Eye (tissue), 1 donor: Measurements from ENCODE around the gene GRIK3.
"Not testable (repeated sequence)": the region's sequence is repeated elsewhere in the genome, so short reads cannot be mapped to it uniquely, and the experiment has no call there.

Experiments
- DNase-seq: peaks from one replicate; pipeline ENCODE4 v3.0.0-alpha.2; 2015

Gene GRIK3

DNA sequence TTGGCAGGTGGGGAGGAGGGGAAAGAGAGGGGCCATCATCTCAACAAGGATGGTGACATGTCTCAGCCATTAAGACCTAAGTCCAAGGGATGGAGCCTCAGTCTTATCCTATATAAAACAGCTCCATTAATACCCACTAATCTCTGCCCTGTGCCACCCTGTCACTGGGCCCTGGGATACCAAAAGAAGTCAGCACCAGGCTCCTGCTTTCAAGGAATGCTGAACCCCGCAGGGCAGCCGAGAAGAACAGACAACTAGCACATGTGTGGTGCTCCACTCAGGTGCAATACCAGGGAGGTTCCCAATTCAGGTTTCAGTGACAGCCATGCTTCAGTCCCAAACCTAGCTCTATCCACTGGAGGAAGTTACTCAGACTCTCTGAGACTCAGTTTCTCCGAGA, 128.4 kb downstream of the GRIK3 start:
- no peak for DNase-seq

- no peak for DNase-seq
These were observed 134.2 kb downstream of the GRIK3 start for GRCh38 chr1:36900128-36900527.

- not testable (repeated sequence) for DNase-seq
These were observed 136.5 kb downstream of the GRIK3 start for GRCh38 chr1:36897813-36898212.

DNA sequence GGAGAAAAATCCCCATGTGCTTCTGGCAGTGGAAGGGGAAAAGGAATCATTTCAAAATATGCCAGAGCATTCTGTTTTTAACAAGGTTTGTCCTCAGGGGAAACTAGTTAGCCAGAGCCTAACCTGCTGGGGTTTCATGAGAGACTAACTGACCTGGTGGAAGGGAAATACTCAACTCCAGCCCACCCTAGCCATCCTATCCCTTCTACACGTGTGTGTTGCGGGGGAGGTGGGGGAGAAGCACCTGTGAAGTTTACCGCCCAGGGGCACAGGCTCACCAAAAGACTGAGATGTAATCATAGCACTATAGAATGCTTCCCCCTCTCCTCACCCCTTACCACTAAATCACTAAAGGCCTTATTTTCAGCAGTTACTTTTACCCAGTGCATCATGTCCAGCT, 139.5 kb downstream of the GRIK3 start:
- no peak for DNase-seq

- DNase-seq = no peak
These were observed 143.5 kb downstream of the GRIK3 start for GRCh38 chr1:36890776-36891175.

GRCh38 chr1:36889478-36890226, 144.7 kb downstream of the GRIK3 start:
- DNase-seq = no peak

DNA sequence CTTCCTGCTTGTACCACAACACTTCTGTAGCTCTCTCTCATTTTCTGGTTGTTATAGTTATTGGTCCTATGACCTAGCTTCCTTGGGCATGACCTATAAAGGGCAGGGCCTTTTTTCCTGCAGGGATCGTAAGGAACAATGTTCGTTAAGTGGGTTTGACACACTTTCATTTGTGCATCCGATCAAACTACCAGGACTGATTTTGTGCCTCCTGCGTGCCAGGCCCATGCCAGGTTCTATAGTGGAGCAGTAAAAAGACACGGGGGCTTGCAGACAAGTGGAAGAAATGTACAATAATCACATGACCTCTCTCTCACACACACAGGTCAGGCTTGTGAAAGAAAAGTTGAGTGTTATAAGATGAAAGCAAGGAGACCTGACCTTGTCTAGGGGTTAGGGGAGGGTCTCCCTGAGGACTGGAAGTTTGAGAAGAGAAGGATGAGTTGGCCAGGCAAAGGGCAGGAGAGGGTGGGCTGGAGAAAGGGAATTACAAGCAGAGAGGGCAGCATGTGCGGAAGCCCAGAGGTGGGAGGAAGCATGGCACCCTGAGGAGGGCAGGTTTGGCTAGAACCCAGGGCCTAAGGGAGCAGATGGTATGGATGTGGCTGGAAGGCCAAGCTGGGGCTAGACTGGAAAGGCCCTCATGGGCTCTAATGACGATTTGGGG, 145.4 kb downstream of the GRIK3 start:
- DNase-seq = no peak

- no peak for DNase-seq
These were observed 148.6 kb downstream of the GRIK3 start for GRCh38 chr1:36885540-36886357.

DNA sequence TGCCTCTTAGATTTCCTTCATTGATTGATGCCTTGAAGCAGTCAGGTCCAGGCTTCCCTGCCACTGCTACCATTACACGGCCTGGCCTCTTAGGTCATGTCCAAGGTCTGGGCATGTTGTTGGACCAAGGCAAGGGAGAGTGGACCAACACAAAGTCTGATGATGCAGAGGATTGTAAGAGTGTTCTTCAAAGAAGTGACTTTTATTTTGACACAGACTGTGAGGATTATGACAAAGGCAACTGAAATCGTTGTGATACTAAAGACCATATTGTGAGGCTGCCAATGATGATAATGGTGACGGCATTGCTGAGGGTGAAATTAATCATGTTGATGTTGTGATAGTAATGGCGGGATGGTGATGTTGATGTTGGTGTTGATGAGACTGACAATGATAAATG, 149.5 kb downstream of the GRIK3 start:
- no peak for DNase-seq

DNA sequence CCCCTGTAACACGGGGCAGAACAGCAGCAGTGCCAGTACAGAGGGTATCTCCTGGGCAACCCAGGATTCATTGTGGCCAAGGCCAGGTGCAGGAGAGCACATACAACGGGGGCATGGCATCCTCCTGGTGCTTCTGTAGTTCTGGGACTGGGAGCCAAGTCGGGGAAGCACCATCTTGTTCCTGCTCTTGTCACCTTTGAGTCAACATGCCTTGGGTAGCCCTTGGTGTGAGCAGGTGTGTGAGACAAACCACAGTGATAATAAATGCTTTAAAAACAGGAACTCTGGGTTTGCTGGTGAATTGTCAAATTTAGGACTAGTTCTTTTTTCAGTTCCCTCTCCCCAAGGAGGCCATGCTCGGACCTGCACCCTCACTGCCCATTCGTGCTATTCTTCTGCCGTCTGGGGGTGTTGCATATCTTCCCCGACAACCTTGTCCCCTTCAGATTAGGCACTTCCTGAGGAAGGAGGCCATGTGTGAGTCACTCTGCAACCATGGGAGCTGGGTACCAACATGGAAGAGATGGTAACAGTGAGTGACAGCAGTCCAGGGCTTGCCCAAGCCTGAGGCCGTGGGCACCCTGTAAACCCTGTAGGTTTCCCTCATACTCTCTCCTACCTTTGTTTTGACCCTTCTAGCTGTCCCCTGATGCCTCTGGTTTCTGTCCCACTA, 150.2 kb downstream of the GRIK3 start:
- DNase-seq = no peak

- DNase-seq = no peak
These were observed 150.9 kb downstream of the GRIK3 start for GRCh38 chr1:36883315-36883949.

DNA sequence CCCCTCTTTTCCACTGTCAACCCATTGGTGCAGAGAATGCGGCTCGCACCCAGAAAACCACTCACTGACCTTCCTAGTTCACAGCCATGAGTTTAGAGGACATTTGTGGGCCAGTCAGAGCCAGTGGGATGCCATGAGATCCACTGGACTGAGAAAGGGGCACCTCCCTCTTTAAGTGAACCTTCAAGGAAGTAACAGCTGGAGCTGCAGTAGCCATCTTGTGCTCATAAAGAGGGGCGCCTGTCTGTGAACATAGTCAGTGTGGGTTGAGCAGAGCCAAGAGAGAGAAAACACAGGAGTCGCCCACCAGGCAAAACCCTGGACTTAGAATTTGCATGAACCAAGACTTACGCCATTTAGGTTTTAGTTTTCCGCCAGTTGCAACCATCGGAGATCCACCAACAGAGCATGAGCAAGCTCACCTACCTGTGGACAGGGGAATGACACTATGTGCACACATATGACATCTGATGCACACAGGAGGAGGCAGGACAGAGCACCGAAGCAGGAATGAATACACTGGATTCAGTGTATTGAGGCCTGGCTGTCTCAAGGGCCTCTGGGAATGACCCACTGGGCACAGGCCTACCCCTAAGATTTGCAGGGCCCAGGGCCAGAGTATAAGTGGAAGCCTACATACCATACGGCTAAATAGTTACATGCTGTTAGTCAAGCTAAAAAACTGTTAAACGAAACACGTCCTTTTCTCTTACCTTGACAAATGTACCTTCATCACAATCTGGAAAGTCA, 151.6 kb downstream of the GRIK3 start:
- no peak for DNase-seq

GRCh38 chr1:36881541-36881940, 152.8 kb downstream of the GRIK3 start:
- no peak for DNase-seq

GRCh38 chr1:36881068-36881405, 153.3 kb downstream of the GRIK3 start:
- no peak for DNase-seq

- DNase-seq = no peak
These were observed 153.9 kb downstream of the GRIK3 start for GRCh38 chr1:36880155-36881067.

DNA sequence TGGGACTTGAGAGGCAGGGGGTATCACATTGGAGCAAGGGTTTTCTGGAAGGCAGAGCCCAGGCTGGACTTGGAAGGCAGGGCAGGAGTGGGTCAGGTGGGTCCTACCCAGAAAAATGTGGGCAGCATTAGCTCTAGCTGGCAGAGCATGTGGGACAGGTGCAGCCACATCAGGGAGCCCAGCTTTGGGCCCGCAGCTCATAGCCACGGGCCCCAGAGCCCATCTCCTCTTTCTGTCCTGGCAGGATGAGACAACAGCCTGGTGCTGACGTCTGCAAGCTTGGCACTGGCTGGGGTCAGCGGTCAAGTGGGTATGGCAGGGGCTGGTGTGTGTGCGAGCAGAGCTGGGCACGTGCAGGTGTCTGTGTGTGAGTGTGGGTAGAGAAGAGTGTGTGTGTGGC, 154.7 kb downstream of the GRIK3 start:
- no peak for DNase-seq

DNA sequence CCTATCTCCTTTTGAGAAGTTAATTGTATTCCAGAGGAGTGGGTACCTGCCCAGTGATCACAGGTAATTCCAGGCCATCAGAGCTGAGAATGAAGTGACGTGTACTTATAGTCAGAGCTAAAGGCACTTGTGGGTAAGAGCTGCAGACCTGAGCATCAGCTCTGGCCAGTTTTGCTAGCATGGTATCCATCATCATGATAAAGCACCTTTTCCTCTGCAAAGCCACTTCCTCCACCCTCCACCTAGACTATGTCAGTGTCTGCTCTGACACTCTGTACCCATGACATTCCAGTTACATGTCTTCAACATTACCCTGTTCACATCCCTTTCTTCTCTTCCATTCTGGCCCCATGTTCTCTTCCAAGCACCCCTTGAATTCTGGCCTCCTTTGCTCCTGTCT, 157.3 kb downstream of the GRIK3 start:
- DNase-seq = no peak

GRCh38 chr1:36874271-36875060, 159.8 kb downstream of the GRIK3 start:
- peak; percentile 65 for DNase-seq

DNA sequence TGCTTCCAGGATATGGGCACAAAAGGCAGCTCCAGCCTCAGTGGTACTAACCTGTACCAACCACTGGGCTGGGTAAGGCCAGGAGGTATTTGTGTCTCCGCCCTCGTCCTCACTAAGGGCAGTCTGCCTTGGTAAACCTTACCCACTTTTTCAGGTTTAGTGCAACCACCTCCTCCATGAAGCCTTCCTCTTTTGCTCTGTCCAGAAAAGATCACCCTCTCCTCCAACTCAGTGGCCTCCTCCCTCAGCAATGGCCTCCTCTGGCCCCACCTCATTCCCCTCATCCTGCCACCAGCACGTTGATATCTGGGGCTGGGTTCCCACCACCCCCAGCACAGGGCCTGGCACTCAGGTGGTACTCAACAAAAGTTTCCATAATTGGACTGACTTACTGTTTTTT, 161.5 kb downstream of the GRIK3 start:
- DNase-seq = no peak

DNA sequence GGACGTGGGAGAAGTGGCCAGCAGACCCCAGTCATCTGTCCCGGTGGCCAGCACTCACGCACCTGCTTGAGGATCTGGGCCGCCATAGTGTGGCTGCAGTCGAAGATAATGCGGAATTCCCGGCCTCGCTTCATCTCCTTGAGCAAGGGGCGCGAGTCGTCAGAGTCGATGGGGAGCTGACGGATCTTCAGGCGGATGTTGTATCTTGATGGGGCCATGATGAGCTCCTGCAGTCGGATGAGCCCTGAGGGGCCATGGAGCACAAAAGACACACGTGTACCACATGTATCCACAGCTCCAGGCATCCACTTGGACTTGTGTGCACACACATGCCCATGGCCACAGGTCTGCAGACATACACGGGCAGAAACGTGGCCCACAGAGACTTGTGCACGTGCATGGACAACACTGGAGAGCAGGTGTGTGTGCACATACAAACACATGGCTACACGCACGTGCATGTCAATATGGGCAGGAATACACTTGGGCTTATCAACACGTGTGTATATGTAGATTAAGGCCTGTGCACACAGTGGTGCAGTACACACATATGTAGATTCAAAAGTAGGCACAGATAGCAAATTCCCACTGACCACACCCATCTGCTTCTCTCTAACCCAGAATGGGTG, 162.1 kb downstream of the GRIK3 start:
- DNase-seq = no peak
